Sigmoid colon (tissue), 7 donors: Measurements from ENCODE around the gene CAPZA2. TPM values are rescaled to one million over a fixed set of nuclear protein-coding genes. Genes with fewer than 3 reads are reported as not detected.
"Not testable (repeated sequence)": the region's sequence is repeated elsewhere in the genome, so short reads cannot be mapped to it uniquely, and the experiment has no call there.

Source experiments
- DNase-seq: peaks from one replicate; pipeline ENCODE4 v3.0.0-alpha.2; 2019
- H3K27ac ChIP-seq, 4 donors: fragments of 200-600 bp; sonication (generic); one replicate each; pipeline ENCODE4 v1.5.1; 2016 to 2019; ENCODE audit warnings: mild to moderate bottlenecking in 1 of 4
- H3K27me3 ChIP-seq, 3 donors: fragments of 200-600 bp; sonication (generic); one replicate each; pipeline ENCODE4 v1.5.1; 2019; ENCODE audit warnings: mild to moderate bottlenecking in 1 of 3
- H3K36me3 ChIP-seq, 4 donors: fragments of 200-600 bp; sonication (generic); one replicate each; pipeline ENCODE4 v1.5.1; 2016 to 2019
- H3K4me1 ChIP-seq, 4 donors: fragments of 200-600 bp; sonication (generic); one replicate each; pipeline ENCODE4 v1.5.1; 2017 to 2019
- H3K4me3 ChIP-seq, 4 donors: fragments of 200-600 bp; sonication (generic); one replicate each; pipeline ENCODE4 v1.5.1; 2017 to 2019; ENCODE audit warnings: mild to moderate bottlenecking in 2 of 4, moderate library complexity in 1 of 4
- H3K9me3 ChIP-seq, 4 donors: fragments of 200-600 bp in 3 of 4; sonication (generic) in 3 of 4; one replicate each; pipeline versions ENCODE4 v1.5.1 to v1.6.1; 2013 to 2019
- EP300 ChIP-seq, 4 donors: sonication (generic); formaldehyde crosslinking; IDR thresholded peaks; one replicate each; pipeline ENCODE4 v1.6.1; 2017; ENCODE audit warnings: antibody characterized with exemption in 4 of 4
- POLR2A ChIP-seq, 2 donors: fragments of 450-650 bp; IDR thresholded peaks; one replicate each; pipeline ENCODE4 v1.6.1; 2016; ENCODE audit warnings: antibody characterized with exemption in 2 of 2, mild to moderate bottlenecking in 2 of 2, moderate library complexity in 2 of 2
- POLR2AphosphoS5 ChIP-seq, 4 donors: sonication (generic); formaldehyde crosslinking; IDR thresholded peaks; one replicate each; pipeline ENCODE4 v1.6.1; 2017; ENCODE audit warnings: antibody characterized with exemption in 4 of 4
- WGBS, 2 donors: extraction: QIAGEN DNeasy Blood & Tissue Kit; methylation state at CpG; one replicate each; pipeline ENCODE4 v1.1.7; 2013; 5-methylcytosine and 5-hydroxymethylcytosine counted together
- intact Hi-C: fragments of 100-400 bp; cut with DNase I; formaldehyde crosslinking; loops from one replicate; pipeline ENCODE4 v1.15.1; 2023
- polyA plus RNA-seq, 3 donors: library from polyadenylated mRNA; stranded (reverse); fragments of 200-250 nt; gene quantifications; one replicate each; pipeline ENCODE4 v1.2.3, GENCODE V29; 2013
- total RNA-seq, 4 donors: library from RNA; depleted of rRNA; stranded (reverse); fragments of >200 nt; gene quantifications; one replicate each; pipeline ENCODE4 v1.1.0, GENCODE V29; 2016
- TF ChIP-seq, protein P1 (sequence below), 4 experiments: fragments of 450-650 bp in 3 of 4; fragments of 200-600 bp in 1 of 4; IDR thresholded peaks; one replicate each; pipeline ENCODE4 v1.5.1; 2016 to 2019; ENCODE audit warnings: antibody characterized with exemption in 4 of 4, mild to moderate bottlenecking in 3 of 4, moderate library complexity in 2 of 4
- donor health status: healthy with polysubstance abuse.
- donor health status: Bipolar disorder and iron deficiency.
- donor health status: healthy.

CAPZA2 gene
- total and polyA plus RNA-seq, 7 donors, result 75.3 to 242 (median 189) TPM

DNA sequence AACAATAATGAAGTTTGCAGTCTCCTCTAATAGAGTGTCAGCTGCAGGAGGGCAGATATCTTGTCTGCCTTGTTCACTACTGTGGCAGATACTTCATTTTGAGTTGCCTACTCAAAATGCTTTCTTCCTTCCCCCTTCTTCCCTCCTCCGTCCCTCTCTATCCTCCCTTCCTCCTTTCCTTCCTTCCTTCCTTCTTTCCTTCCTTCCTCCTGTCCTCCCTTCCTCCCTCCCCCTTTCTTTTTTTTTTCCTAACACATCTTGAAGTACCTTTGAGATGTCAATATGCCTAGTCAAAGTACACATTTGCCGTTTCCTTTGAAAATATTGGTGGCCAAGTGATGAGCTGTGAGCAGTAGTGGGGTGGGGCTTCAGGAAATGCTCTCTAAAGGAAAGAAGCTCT is 72.2 kb downstream of the CAPZA2 start:
- no peaks in the 10 kb centered on the region for H3K36me3 ChIP-seq
- no peaks in the 10 kb centered on the region for H3K27me3 ChIP-seq
- H3K4me1 ChIP-seq, result peaks cover 0 to 8% (median 0%) of the 10 kb centered on the region in 4 donors
- intact Hi-C loops, result no loop called here
- H3K27ac ChIP-seq, result no peak overlapping the region
- no peak for DNase-seq
- no peak overlapping the region for H3K4me3 ChIP-seq
- TF ChIP-seq, protein P1, sequence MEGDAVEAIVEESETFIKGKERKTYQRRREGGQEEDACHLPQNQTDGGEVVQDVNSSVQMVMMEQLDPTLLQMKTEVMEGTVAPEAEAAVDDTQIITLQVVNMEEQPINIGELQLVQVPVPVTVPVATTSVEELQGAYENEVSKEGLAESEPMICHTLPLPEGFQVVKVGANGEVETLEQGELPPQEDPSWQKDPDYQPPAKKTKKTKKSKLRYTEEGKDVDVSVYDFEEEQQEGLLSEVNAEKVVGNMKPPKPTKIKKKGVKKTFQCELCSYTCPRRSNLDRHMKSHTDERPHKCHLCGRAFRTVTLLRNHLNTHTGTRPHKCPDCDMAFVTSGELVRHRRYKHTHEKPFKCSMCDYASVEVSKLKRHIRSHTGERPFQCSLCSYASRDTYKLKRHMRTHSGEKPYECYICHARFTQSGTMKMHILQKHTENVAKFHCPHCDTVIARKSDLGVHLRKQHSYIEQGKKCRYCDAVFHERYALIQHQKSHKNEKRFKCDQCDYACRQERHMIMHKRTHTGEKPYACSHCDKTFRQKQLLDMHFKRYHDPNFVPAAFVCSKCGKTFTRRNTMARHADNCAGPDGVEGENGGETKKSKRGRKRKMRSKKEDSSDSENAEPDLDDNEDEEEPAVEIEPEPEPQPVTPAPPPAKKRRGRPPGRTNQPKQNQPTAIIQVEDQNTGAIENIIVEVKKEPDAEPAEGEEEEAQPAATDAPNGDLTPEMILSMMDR (IDR thresholded peaks at IDR 0.05), result no peak
- TF ChIP-seq EP300 (IDR thresholded peaks at IDR 0.05) (no peak), POLR2AphosphoS5 (IDR thresholded peaks at IDR 0.05) (no peak), POLR2A (IDR thresholded peaks at IDR 0.05) (no peak)
- 63 to 73% methylated on average over 2 of the region's 2 CpGs for WGBS, 2 donors
- H3K9me3 ChIP-seq, result no peaks in the 10 kb centered on the region

DNA sequence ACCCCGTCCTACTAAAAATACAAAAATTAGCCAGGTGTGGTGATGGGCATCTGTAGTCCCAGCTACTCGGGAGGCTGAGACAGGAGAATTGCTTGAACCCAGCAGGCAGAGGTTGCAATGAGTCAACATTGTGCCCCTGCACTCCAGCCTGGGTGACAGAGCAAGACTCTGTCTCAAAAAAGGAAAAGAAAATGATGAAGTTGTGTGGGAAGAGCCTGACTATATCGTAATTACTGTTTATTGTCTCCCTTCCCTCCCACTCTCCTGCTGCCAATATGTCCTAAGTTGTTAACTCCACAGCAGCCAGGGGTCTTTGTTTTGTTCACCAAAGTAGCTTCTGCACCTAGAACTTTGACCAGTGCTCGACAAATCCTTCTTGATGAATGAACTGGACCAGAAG is 74.5 kb downstream of the CAPZA2 start:
- 71 to 72% methylated on average over 4 of the region's 4 CpGs for WGBS, 2 donors
- H3K27ac ChIP-seq, H3K4me1 ChIP-seq, H3K27me3 ChIP-seq, DNase-seq, H3K36me3 ChIP-seq, H3K9me3 ChIP-seq, H3K4me3 ChIP-seq, intact Hi-C loops: not testable (repeated sequence)

GRCh38 chr7:116938678-116939077 is 76.3 kb downstream of the CAPZA2 start:
- no peak for TF ChIP-seq POLR2A (IDR thresholded peaks at IDR 0.05)
- TF ChIP-seq EP300 (IDR thresholded peaks at IDR 0.05), result no peak
- TF ChIP-seq POLR2AphosphoS5 (IDR thresholded peaks at IDR 0.05), result no peak
- TF ChIP-seq, protein P1 (IDR thresholded peaks at IDR 0.05), result no peak
- no peaks in the 10 kb centered on the region for H3K9me3 ChIP-seq
- no peaks in the 10 kb centered on the region for H3K36me3 ChIP-seq
- no peak overlapping the region for H3K4me3 ChIP-seq
- WGBS, 2 donors, result 82 to 87% methylated on average over 2 of the region's 2 CpGs
- H3K27me3 ChIP-seq, result no peaks in the 10 kb centered on the region
- H3K27ac ChIP-seq, result no peak overlapping the region
- DNase-seq, result no peak
- no peaks in the 10 kb centered on the region for H3K4me1 ChIP-seq
- intact Hi-C loops, result no loop called here

- TF ChIP-seq POLR2AphosphoS5 (IDR thresholded peaks at IDR 0.05) (no peak), EP300 (IDR thresholded peaks at IDR 0.05) (no peak), POLR2A (IDR thresholded peaks at IDR 0.05) (no peak)
- TF ChIP-seq, protein P1 (IDR thresholded peaks at IDR 0.05), result no peak
- no peak for DNase-seq
- H3K27ac ChIP-seq, result no peak overlapping the region
- H3K27me3 ChIP-seq, result no peaks in the 10 kb centered on the region
- H3K9me3 ChIP-seq, result no peaks in the 10 kb centered on the region
- intact Hi-C loops, result no loop called here
- WGBS, 2 donors, result 72 to 81% methylated on average over 8 of the region's 8 CpGs
- no peaks in the 10 kb centered on the region for H3K4me1 ChIP-seq
- H3K36me3 ChIP-seq, result no peaks in the 10 kb centered on the region
- no peak overlapping the region for H3K4me3 ChIP-seq
Observed at GRCh38 chr7:116940689-116941370, 78.4 kb downstream of the CAPZA2 start.

GRCh38 chr7:116942504-116942903 is 80.1 kb downstream of the CAPZA2 start:
- TF ChIP-seq, protein P1 (IDR thresholded peaks at IDR 0.05), result no peak
- TF ChIP-seq POLR2A (IDR thresholded peaks at IDR 0.05) (no peak), POLR2AphosphoS5 (IDR thresholded peaks at IDR 0.05) (no peak), EP300 (IDR thresholded peaks at IDR 0.05) (no peak)

More at GRCh38 chr7:116942504-116942903, 80.1 kb downstream of the CAPZA2 start:
- H3K36me3 ChIP-seq, result no peaks in the 10 kb centered on the region
- no peaks in the 10 kb centered on the region for H3K4me1 ChIP-seq
- H3K27ac ChIP-seq, result no peak overlapping the region
- WGBS, 2 donors, result 89 to 91% methylated on average over 2 of the region's 2 CpGs
- H3K4me3 ChIP-seq, result no peak overlapping the region
- H3K27me3 ChIP-seq, result no peaks in the 10 kb centered on the region
- no peak for DNase-seq
- intact Hi-C loops, result no loop called here
- H3K9me3 ChIP-seq, result no peaks in the 10 kb centered on the region
